HG03342 (cell line): ENCODE results near the gene RBMS3.
"Not testable (repeated sequence)": the region's sequence is repeated elsewhere in the genome, so short reads cannot be mapped to it uniquely, and the experiment has no call there.

Source experiments
- ATAC-seq: cut with Tn5 transposase; IDR thresholded peaks from one replicate; pipeline ENCODE4 v1.9.1; 2021; ENCODE audit warnings: mild to moderate bottlenecking, moderate library complexity; ENCODE audit not compliant: unreplicated experiment

The RBMS3 gene

GRCh38 chr3:29280404-29281093 lies at the start of gene RBMS3:
Gene RBMS3, plus strand, starts transcription at chr3:29281071.
- ATAC-seq = peak; percentile 40

- ATAC-seq = not testable (repeated sequence)
Measured at GRCh38 chr3:29233126-29233525, 47.7 kb upstream of the RBMS3 start.

- ATAC-seq = no peak
Measured at GRCh38 chr3:29236146-29236840, 44.6 kb upstream of the RBMS3 start.

- no peak for ATAC-seq
Measured at GRCh38 chr3:29239376-29239775, 41.5 kb upstream of the RBMS3 start.

- ATAC-seq = no peak
Measured at GRCh38 chr3:29240248-29240647, 40.6 kb upstream of the RBMS3 start.

- ATAC-seq = no peak
Measured at GRCh38 chr3:29240887-29241286, 40.0 kb upstream of the RBMS3 start.

GRCh38 chr3:29241855-29242254 lies 39.0 kb upstream of the RBMS3 start:
- no peak for ATAC-seq

GRCh38 chr3:29242296-29242695 lies 38.6 kb upstream of the RBMS3 start:
- ATAC-seq = no peak

GRCh38 chr3:29245441-29245840 lies 35.4 kb upstream of the RBMS3 start:
- ATAC-seq = no peak

GRCh38 chr3:29247088-29247745 lies 33.7 kb upstream of the RBMS3 start:
- no peak for ATAC-seq

- no peak for ATAC-seq
Measured at GRCh38 chr3:29249829-29250345, 31.0 kb upstream of the RBMS3 start.

GRCh38 chr3:29255854-29256696 lies 24.8 kb upstream of the RBMS3 start:
- ATAC-seq = no peak

- ATAC-seq = no peak
Measured at GRCh38 chr3:29258161-29258560, 22.7 kb upstream of the RBMS3 start.

GRCh38 chr3:29261119-29261518 lies 19.8 kb upstream of the RBMS3 start:
- ATAC-seq = no peak

- no peak for ATAC-seq
Measured at GRCh38 chr3:29263476-29263875, 17.4 kb upstream of the RBMS3 start.

GRCh38 chr3:29265509-29266072 lies 15.3 kb upstream of the RBMS3 start:
- ATAC-seq = no peak

- no peak for ATAC-seq
Measured at GRCh38 chr3:29267226-29267625, 13.6 kb upstream of the RBMS3 start.

GRCh38 chr3:29268651-29269050 lies 12.2 kb upstream of the RBMS3 start:
- no peak for ATAC-seq

- no peak for ATAC-seq
Measured at GRCh38 chr3:29270752-29271151, 10.1 kb upstream of the RBMS3 start.

GRCh38 chr3:29271475-29271874 lies 9.4 kb upstream of the RBMS3 start:
- no peak for ATAC-seq

- no peak for ATAC-seq
Measured at GRCh38 chr3:29274667-29275066, 6.2 kb upstream of the RBMS3 start.
